T follicular helper cell (primary cell): Measurements from ENCODE around the gene FOS.
A peak's percentile ranks its signal among the peaks of the same experiment; 100 is the strongest.
"Not testable (repeated sequence)": the region's sequence is repeated elsewhere in the genome, so short reads cannot be mapped to it uniquely, and the experiment has no call there.

ENCODE experiments used
- DNase-seq: peaks from one replicate; pipeline ENCODE4 v3.0.0-alpha.2; 2020; ENCODE audit warnings: low read depth

Gene FOS

GRCh38 chr14:75294649-75295033 lies 16.0 kb downstream of the FOS start:
- DNase-seq: no peak

GRCh38 chr14:75295061-75295461 lies 16.4 kb downstream of the FOS start:
- DNase-seq: no peak

- peak; percentile 68 for DNase-seq
Measured at GRCh38 chr14:75295491-75296345, 17.1 kb downstream of the FOS start.

GRCh38 chr14:75297411-75298040 lies 18.9 kb downstream of the FOS start:
- no peak for DNase-seq

GRCh38 chr14:75298187-75298965 lies 19.7 kb downstream of the FOS start:
- DNase-seq: no peak

GRCh38 chr14:75299059-75299458 lies 20.4 kb downstream of the FOS start:
- no peak for DNase-seq

GRCh38 chr14:75299576-75299975 lies 20.9 kb downstream of the FOS start:
- DNase-seq: no peak

GRCh38 chr14:75301666-75302325 lies 23.2 kb downstream of the FOS start:
- no peak for DNase-seq

- DNase-seq: peak; percentile 42
Measured at GRCh38 chr14:75303381-75303789, 24.8 kb downstream of the FOS start.

GRCh38 chr14:75306410-75306809 lies 27.8 kb downstream of the FOS start:
- not testable (repeated sequence) for DNase-seq

GRCh38 chr14:75306927-75307699 lies 28.5 kb downstream of the FOS start:
- DNase-seq: no peak

- DNase-seq: peak; percentile 62
Measured at GRCh38 chr14:75307700-75308379, 29.2 kb downstream of the FOS start.

- DNase-seq: not testable (repeated sequence)
Measured at GRCh38 chr14:75308991-75309390, 30.4 kb downstream of the FOS start.

- not testable (repeated sequence) for DNase-seq
Measured at GRCh38 chr14:75309561-75309960, 30.9 kb downstream of the FOS start.

GRCh38 chr14:75310295-75311111 lies 31.9 kb downstream of the FOS start:
- no peak for DNase-seq

- no peak for DNase-seq
Measured at GRCh38 chr14:75311356-75311755, 32.7 kb downstream of the FOS start.

- DNase-seq: no peak
Measured at GRCh38 chr14:75312341-75312740, 33.7 kb downstream of the FOS start.

GRCh38 chr14:75313294-75313693 lies 34.7 kb downstream of the FOS start:
- DNase-seq: no peak

- no peak for DNase-seq
Measured at GRCh38 chr14:75315144-75315543, 36.5 kb downstream of the FOS start.

- DNase-seq: no peak
Measured at GRCh38 chr14:75317148-75317547, 38.5 kb downstream of the FOS start.
